DND-41 (cell line): ENCODE measurements around the gene SULF2.

ENCODE experiments used
- ATAC-seq: fragments of 200-7000 bp; cut with Tn5 transposase; 3 replicates; pipeline ENCODE4 v1.9.1; 2021; ENCODE audit warnings: low read depth; ENCODE audit not compliant: insufficient read depth
- DNase-seq: peaks from one replicate; pipeline ENCODE4 v3.0.0-alpha.2; 2020
- H2AFZ ChIP-seq: 2 replicates; pipeline ENCODE4 v1.6.0; 2012; ENCODE audit warnings: low read depth, low read length
- H3K27ac ChIP-seq: 2 replicates; pipeline ENCODE4 v1.5.1; 2012; ENCODE audit warnings: low read length, inconsistent platforms
- H3K27me3 ChIP-seq: fragments of 200-600 bp; sonication (generic); 2 replicates; pipeline ENCODE4 v1.6.0; 2012; ENCODE audit warnings: low read length, mild to moderate bottlenecking, inconsistent platforms; ENCODE audit not compliant: insufficient read depth, poor library complexity
- H3K36me3 ChIP-seq: 2 replicates; pipeline ENCODE4 v1.5.1; 2012; ENCODE audit warnings: low read length, inconsistent platforms; ENCODE audit not compliant: insufficient read depth
- H3K4me1 ChIP-seq: 2 replicates; pipeline ENCODE4 v1.5.1; 2012; ENCODE audit warnings: mild to moderate bottlenecking, low read length; ENCODE audit not compliant: insufficient read depth
- H3K4me2 ChIP-seq: 2 replicates; pipeline ENCODE4 v1.6.0; 2012; ENCODE audit warnings: mild to moderate bottlenecking, moderate library complexity, low read length, inconsistent platforms; ENCODE audit not compliant: insufficient read depth
- H3K4me3 ChIP-seq, 2 experiments: fragments of 200-600 bp in 1 of 2; shearing (Covaris generic) in 1 of 2; 2 replicates each; pipeline ENCODE4 v1.5.1; 2012 to 2016; ENCODE audit warnings: inconsistent platforms in 2 of 2, low read length in 2 of 2, mild to moderate bottlenecking in 2 of 2, low read depth in 1 of 2, moderate library complexity in 1 of 2
- H3K79me2 ChIP-seq: 2 replicates; pipeline ENCODE4 v1.6.0; 2012; ENCODE audit warnings: low read length, inconsistent platforms; ENCODE audit not compliant: insufficient read depth
- H3K9ac ChIP-seq: 2 replicates; pipeline ENCODE4 v1.6.0; 2012; ENCODE audit warnings: low read depth, mild to moderate bottlenecking, inconsistent platforms, low read length, moderate library complexity
- H3K9me3 ChIP-seq: 2 replicates; pipeline ENCODE4 v1.5.1; 2012; ENCODE audit warnings: low read length, moderate library complexity, mild to moderate bottlenecking, inconsistent platforms; ENCODE audit not compliant: insufficient read depth, severe bottlenecking
- H4K20me1 ChIP-seq: 2 replicates; pipeline ENCODE4 v1.6.0; 2012; ENCODE audit warnings: low read length; ENCODE audit not compliant: insufficient read depth
- CTCF ChIP-seq: IDR thresholded peaks from 2 replicates; pipeline ENCODE4 v1.5.1; 2012; ENCODE audit warnings: borderline replicate concordance, low read length, moderate library complexity, mild to moderate bottlenecking; ENCODE audit not compliant: poor library complexity, severe bottlenecking; ENCODE audit errors: extremely low read depth
- EZH2 ChIP-seq: IDR thresholded peaks from 3 replicates; pipeline ENCODE4 v1.6.1; 2012; ENCODE audit warnings: borderline replicate concordance, low read depth, mild to moderate bottlenecking, moderate library complexity, low read length, inconsistent platforms; ENCODE audit not compliant: severe bottlenecking

Gene SULF2

GRCh38 chr20:47747669-47748031 is 37.6 kb downstream of the SULF2 start:
- H3K4me2 ChIP-seq = no peak overlapping the region
- no peak overlapping the region for H3K9ac ChIP-seq
- no peak overlapping the region for H3K27ac ChIP-seq
- no peaks in the 10 kb centered on the region for H3K9me3 ChIP-seq
- no peak for ATAC-seq
- H3K36me3 ChIP-seq = no peaks in the 10 kb centered on the region
- peaks cover 24% of the 10 kb centered on the region for H3K4me1 ChIP-seq
- no peaks in the 10 kb centered on the region for H3K79me2 ChIP-seq
- DNase-seq = no peak
- H3K4me3 ChIP-seq = no peak overlapping the region
- no peaks in the 10 kb centered on the region for H4K20me1 ChIP-seq
- TF ChIP-seq CTCF (no peak), EZH2 (no peak)
- no peaks in the 10 kb centered on the region for H3K27me3 ChIP-seq
- H2AFZ ChIP-seq = no peak overlapping the region

GRCh38 chr20:47744803-47745202 is 40.5 kb downstream of the SULF2 start:
- TF ChIP-seq EZH2 (no peak), CTCF (no peak)

GRCh38 chr20:47743671-47744070 is 41.6 kb downstream of the SULF2 start:
- Histone ChIP-seq H4K20me1 (no peaks in the 10 kb centered on the region), H2AFZ (no peak overlapping the region), H3K4me1 (peaks cover 10% of the 10 kb centered on the region), H3K27me3 (no peaks in the 10 kb centered on the region), H3K27ac (no peak overlapping the region), H3K4me2 (no peak overlapping the region), H3K4me3 (no peak overlapping the region), H3K79me2 (no peaks in the 10 kb centered on the region), H3K9ac (no peak overlapping the region), H3K9me3 (no peaks in the 10 kb centered on the region), H3K36me3 (no peaks in the 10 kb centered on the region)
- TF ChIP-seq EZH2 = no peak
- no peak for TF ChIP-seq CTCF
- DNase-seq (no peak), ATAC-seq (no peak)

More at GRCh38 chr20:47744803-47745202, 40.5 kb downstream of the SULF2 start:
- no peaks in the 10 kb centered on the region for H3K79me2 ChIP-seq
- H3K27me3 ChIP-seq = no peaks in the 10 kb centered on the region
- ATAC-seq (no peak), DNase-seq (no peak)
- no peak overlapping the region for H2AFZ ChIP-seq
- H3K9me3 ChIP-seq = no peaks in the 10 kb centered on the region
- no peaks in the 10 kb centered on the region for H3K36me3 ChIP-seq
- no peak overlapping the region for H3K27ac ChIP-seq
- no peak overlapping the region for H3K9ac ChIP-seq
- H3K4me1 ChIP-seq = peaks cover 21% of the 10 kb centered on the region
- no peak overlapping the region for H3K4me3 ChIP-seq
- no peak overlapping the region for H3K4me2 ChIP-seq
- H4K20me1 ChIP-seq = no peaks in the 10 kb centered on the region
